HepG2 (cell line): Measurements from ENCODE around the gene PHLDB1. TPM values are rescaled to one million over a fixed set of nuclear protein-coding genes. Genes with fewer than 3 reads are reported as not detected.
"Not testable (repeated sequence)": the region's sequence is repeated elsewhere in the genome, so short reads cannot be mapped to it uniquely, and the experiment has no call there.

Experiments used
- ADNP ChIP-seq: sonication (generic); formaldehyde crosslinking; IDR thresholded peaks from 2 replicates; pipeline ENCODE4 v1.4.0; 2020; ENCODE audit warnings: missing genetic modification reagents
- CCDC6 ChIP-seq: sonication (generic); formaldehyde crosslinking; IDR thresholded peaks from 2 replicates; pipeline ENCODE4 v1.8.1; 2022; ENCODE audit warnings: mild to moderate bottlenecking, missing genetic modification reagents, moderate library complexity
- CTCF ChIP-seq: sonication (generic); formaldehyde crosslinking; IDR thresholded peaks from 2 replicates; pipeline ENCODE4 v1.5.0; 2020; ENCODE audit warnings: mild to moderate bottlenecking, missing genetic modification reagents, moderate library complexity
- ERF ChIP-seq: IDR thresholded peaks from 2 replicates; pipeline ENCODE4 v1.6.1; 2018; ENCODE audit warnings: missing biosample characterization, missing genetic modification reagents
- GABPA ChIP-seq, 2 experiments: IDR thresholded peaks; 2 replicates each; pipeline ENCODE4 v1.6.1; 2011 to 2016; ENCODE audit warnings: low read depth in 2 of 2, low read length in 1 of 2, missing biosample characterization in 1 of 2, missing genetic modification characterization in 1 of 2
- KLF12 ChIP-seq: sonication (generic); formaldehyde crosslinking; IDR thresholded peaks from 2 replicates; pipeline ENCODE4 v1.4.0; 2020; ENCODE audit warnings: missing genetic modification reagents, borderline replicate concordance
- LCORL ChIP-seq, 2 experiments: fragments of 450-650 bp in 1 of 2; sonication (generic) in 1 of 2; formaldehyde crosslinking in 1 of 2; IDR thresholded peaks; 2 replicates each; pipeline versions ENCODE4 v1.5.0 to v1.6.1; 2017 to 2020; ENCODE audit warnings: antibody characterized with exemption in 1 of 2, missing genetic modification reagents in 1 of 2
- MEIS2 ChIP-seq: sonication (generic); formaldehyde crosslinking; IDR thresholded peaks from 2 replicates; pipeline ENCODE4 v1.9.0; 2021; ENCODE audit warnings: mild to moderate bottlenecking, missing genetic modification reagents
- NFKB2 ChIP-seq: sonication (generic); formaldehyde crosslinking; IDR thresholded peaks from 2 replicates; pipeline ENCODE4 v1.4.0; 2020; ENCODE audit warnings: missing genetic modification reagents, borderline replicate concordance
- ONECUT2 ChIP-seq: sonication (generic); formaldehyde crosslinking; IDR thresholded peaks from 2 replicates; pipeline ENCODE4 v1.4.0; 2020; ENCODE audit warnings: missing genetic modification reagents
- STAG1 ChIP-seq: sonication (generic); formaldehyde crosslinking; IDR thresholded peaks from 2 replicates; pipeline ENCODE4 v1.4.0; 2020; ENCODE audit warnings: missing genetic modification reagents
- TBX2 ChIP-seq: sonication (generic); formaldehyde crosslinking; IDR thresholded peaks from 2 replicates; pipeline ENCODE4 v1.5.0; 2020; ENCODE audit warnings: missing genetic modification reagents, mild to moderate bottlenecking, borderline replicate concordance
- XRCC5 ChIP-seq: fragments of 200-400 bp; formaldehyde crosslinking; optimal IDR thresholded peaks from 2 replicates; pipeline ENCODE3; 2017; ENCODE audit warnings: mild to moderate bottlenecking, low read length
- ZBTB37 ChIP-seq: sonication (generic); formaldehyde crosslinking; IDR thresholded peaks from 2 replicates; pipeline ENCODE4 v1.4.0; 2020; ENCODE audit warnings: mild to moderate bottlenecking, missing genetic modification reagents
- ZMYM4 ChIP-seq: sonication (generic); formaldehyde crosslinking; IDR thresholded peaks from 2 replicates; pipeline ENCODE4 v1.8.1; 2023; ENCODE audit warnings: mild to moderate bottlenecking, missing genetic modification reagents
- ZNF772 ChIP-seq: sonication (generic); formaldehyde crosslinking; IDR thresholded peaks from 2 replicates; pipeline ENCODE4 v1.5.0; 2020; ENCODE audit warnings: mild to moderate bottlenecking, missing genetic modification reagents
- ZNF788 ChIP-seq: sonication (generic); formaldehyde crosslinking; IDR thresholded peaks from 2 replicates; pipeline ENCODE4 v1.5.0; 2020; ENCODE audit warnings: mild to moderate bottlenecking, missing genetic modification reagents, borderline replicate concordance
- polyA plus RNA-seq, 8 experiments: library from polyadenylated mRNA; depleted of rRNA in 3 of 8; stranded (reverse) in 7 of 8; unstranded in 1 of 8; fragments of >200 nt; fragmentation: Illumina TruSeq in 4 of 8; extraction: Trizol in 4 of 8; gene quantifications; 2 replicates each; pipeline versions ENCODE4 v1.2.1 to v1.2.3, GENCODE V29; 2011 to 2016; ENCODE audit warnings: low read depth in 4 of 8, missing spikeins in 1 of 8, mixed read lengths in 1 of 8; ENCODE audit not compliant: insufficient read depth in 1 of 8
- total RNA-seq, 5 experiments: library from RNA; depleted of rRNA; stranded (reverse); fragments of >200 nt; fragmentation: Illumina TruSeq; extraction: Trizol; gene quantifications; 2 replicates each; pipeline ENCODE4 v1.2.3, GENCODE V29; 2016; ENCODE audit warnings: low read depth in 1 of 5
- TF ChIP-seq, protein P1 (sequence below): sonication (generic); formaldehyde crosslinking; IDR thresholded peaks from 2 replicates; pipeline ENCODE4 v1.4.0; 2020; ENCODE audit warnings: missing genetic modification reagents
- TF ChIP-seq, protein P2 (sequence below): sonication (generic); formaldehyde crosslinking; IDR thresholded peaks from 2 replicates; pipeline ENCODE4 v1.9.0; 2022; ENCODE audit warnings: missing genetic modification reagents, mild to moderate bottlenecking, borderline replicate concordance
- TF ChIP-seq, protein P3 (sequence below): sonication (generic); IDR thresholded peaks from 2 replicates; pipeline ENCODE4 v1.6.1; 2016; ENCODE audit warnings: low read depth, borderline replicate concordance

Gene PHLDB1
- total and polyA plus RNA-seq, 2 of the 13 experiments (the other 11 are each of a cell fraction or from before 2014, with no cell fraction given): 13.8 to 14.2 TPM

- TF ChIP-seq, protein P1, sequence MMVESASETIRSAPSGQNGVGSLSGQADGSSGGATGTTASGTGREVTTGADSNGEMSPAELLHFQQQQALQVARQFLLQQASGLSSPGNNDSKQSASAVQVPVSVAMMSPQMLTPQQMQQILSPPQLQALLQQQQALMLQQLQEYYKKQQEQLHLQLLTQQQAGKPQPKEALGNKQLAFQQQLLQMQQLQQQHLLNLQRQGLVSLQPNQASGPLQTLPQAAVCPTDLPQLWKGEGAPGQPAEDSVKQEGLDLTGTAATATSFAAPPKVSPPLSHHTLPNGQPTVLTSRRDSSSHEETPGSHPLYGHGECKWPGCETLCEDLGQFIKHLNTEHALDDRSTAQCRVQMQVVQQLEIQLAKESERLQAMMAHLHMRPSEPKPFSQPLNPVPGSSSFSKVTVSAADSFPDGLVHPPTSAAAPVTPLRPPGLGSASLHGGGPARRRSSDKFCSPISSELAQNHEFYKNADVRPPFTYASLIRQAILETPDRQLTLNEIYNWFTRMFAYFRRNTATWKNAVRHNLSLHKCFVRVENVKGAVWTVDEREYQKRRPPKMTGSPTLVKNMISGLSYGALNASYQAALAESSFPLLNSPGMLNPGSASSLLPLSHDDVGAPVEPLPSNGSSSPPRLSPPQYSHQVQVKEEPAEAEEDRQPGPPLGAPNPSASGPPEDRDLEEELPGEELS (CRISPR knock-in tag): peak; percentile 51
- TF ChIP-seq STAG1 (peak; percentile 49), ZMYM4 (peak; percentile 27; the same call in 1 of the 2 replicates), LCORL (CRISPR knock-in tag; IDR thresholded peaks at IDR 0.05) (peak; percentile 74), ZNF788 (CRISPR knock-in tag) (0 out of 2 replicates have a peak, but pooled peaks have one; percentile 48), ADNP (CRISPR knock-in tag) (peak; percentile 16; the same call in 1 of the 2 replicates), XRCC5 (peak; percentile 61), ZBTB37 (CRISPR knock-in tag) (peak; percentile 78), ONECUT2 (CRISPR knock-in tag) (peak; percentile 91), GABPA (CRISPR knock-in tag; IDR thresholded peaks at IDR 0.05; ENCODE audit: low read depth) (0 out of 2 replicates have a peak, but pooled peaks have one; percentile 16), CCDC6 (CRISPR knock-in tag) (peak; percentile 64; the same call in 1 of the 2 replicates), ZNF772 (CRISPR knock-in tag) (0 out of 2 replicates have a peak, but pooled peaks have one; percentile 35), TBX2 (peak; percentile 39; the same call in 1 of the 2 replicates), KLF12 (0 out of 2 replicates have a peak, but pooled peaks have one; percentile 38), NFKB2 (CRISPR knock-in tag) (peak; percentile 28; the same call in 1 of the 2 replicates), ERF (CRISPR knock-in tag) (peak; percentile 12; the same call in 1 of the 2 replicates), MEIS2 (CRISPR knock-in tag) (peak; percentile 23; the same call in 1 of the 2 replicates), CTCF (CRISPR knock-in tag) (peak; percentile 82)
- not testable (repeated sequence) for TF ChIP-seq LCORL (IDR thresholded peaks at IDR 0.05); GABPA (IDR thresholded peaks at IDR 0.05; ENCODE audit: low read depth, low read length)
- TF ChIP-seq, protein P2, sequence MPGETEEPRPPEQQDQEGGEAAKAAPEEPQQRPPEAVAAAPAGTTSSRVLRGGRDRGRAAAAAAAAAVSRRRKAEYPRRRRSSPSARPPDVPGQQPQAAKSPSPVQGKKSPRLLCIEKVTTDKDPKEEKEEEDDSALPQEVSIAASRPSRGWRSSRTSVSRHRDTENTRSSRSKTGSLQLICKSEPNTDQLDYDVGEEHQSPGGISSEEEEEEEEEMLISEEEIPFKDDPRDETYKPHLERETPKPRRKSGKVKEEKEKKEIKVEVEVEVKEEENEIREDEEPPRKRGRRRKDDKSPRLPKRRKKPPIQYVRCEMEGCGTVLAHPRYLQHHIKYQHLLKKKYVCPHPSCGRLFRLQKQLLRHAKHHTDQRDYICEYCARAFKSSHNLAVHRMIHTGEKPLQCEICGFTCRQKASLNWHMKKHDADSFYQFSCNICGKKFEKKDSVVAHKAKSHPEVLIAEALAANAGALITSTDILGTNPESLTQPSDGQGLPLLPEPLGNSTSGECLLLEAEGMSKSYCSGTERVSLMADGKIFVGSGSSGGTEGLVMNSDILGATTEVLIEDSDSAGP (CRISPR knock-in tag): peak; percentile 50; the same call in 1 of the 2 replicates
- TF ChIP-seq, protein P3, sequence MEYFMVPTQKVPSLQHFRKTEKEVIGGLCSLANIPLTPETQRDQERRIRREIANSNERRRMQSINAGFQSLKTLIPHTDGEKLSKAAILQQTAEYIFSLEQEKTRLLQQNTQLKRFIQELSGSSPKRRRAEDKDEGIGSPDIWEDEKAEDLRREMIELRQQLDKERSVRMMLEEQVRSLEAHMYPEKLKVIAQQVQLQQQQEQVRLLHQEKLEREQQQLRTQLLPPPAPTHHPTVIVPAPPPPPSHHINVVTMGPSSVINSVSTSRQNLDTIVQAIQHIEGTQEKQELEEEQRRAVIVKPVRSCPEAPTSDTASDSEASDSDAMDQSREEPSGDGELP: peak; percentile 45; the same call in 1 of the 2 replicates
These were observed 71.5 kb downstream of the PHLDB1 start (continued) for GRCh38 chr11:118678908-118679307.
